ENCODE data around the gene DPPA5. TPM values are rescaled to one million over a fixed set of nuclear protein-coding genes. Genes with fewer than 3 reads are reported as not detected.

DPPA5 gene
- polyA plus RNA-seq, 1 donor from 2014 or later, result not detected

DNA sequence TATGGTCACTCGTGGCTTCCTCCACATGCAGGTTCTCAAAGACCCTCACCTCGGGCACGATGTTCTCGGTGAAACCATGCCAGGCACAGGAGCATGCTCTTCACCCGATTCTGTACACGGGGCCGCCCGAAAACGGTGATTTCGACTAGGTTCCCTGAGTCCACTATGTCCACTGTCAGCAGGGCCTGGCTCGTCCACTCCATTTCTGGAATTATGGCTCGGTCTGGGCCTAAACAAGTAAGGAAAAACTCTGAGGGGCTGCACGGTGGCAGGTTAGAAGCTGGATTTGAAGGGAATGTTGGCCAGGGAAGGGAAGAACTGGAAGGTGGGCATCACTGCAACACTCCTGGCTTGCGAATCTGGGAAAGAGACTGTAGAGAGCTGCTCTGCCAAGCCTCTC is 15.1 kb upstream of the DPPA5 start:
- H3K27me3 ChIP-seq (ENCODE audit: insufficient read depth, low read depth, low read length), result no peaks in the 10 kb centered on the region
- no peaks in the 10 kb centered on the region for H3F3A ChIP-seq (ENCODE audit: insufficient read depth, low read length, poor library complexity, severe bottlenecking)
- no peak overlapping the region for H3K9ac ChIP-seq (ENCODE audit: low read length)
- no peaks in the 10 kb centered on the region for H4K20me1 ChIP-seq (ENCODE audit: insufficient read depth)
- H3K79me2 ChIP-seq (replicated peaks; ENCODE audit: insufficient read depth, low read length), result no peaks in the 10 kb centered on the region
- no peak overlapping the region for H2AFZ ChIP-seq (ENCODE audit: low read depth, low read length)
- no peaks in the 10 kb centered on the region for H3K36me3 ChIP-seq (ENCODE audit: insufficient read depth, low read length)
- TF ChIP-seq CTCF (IDR thresholded peaks at IDR 0.05; ENCODE audit: poor library complexity, severe bottlenecking), result no peak
- TF ChIP-seq EZH2 (IDR thresholded peaks at IDR 0.05; ENCODE audit: borderline replicate concordance, insufficient read depth, low read length, poor library complexity, severe bottlenecking), result no peak
- no peak for TF ChIP-seq POLR2AphosphoS5 (IDR thresholded peaks at IDR 0.05)
- TF ChIP-seq MXI1 (conservative IDR thresholded peaks at IDR 0.05; ENCODE audit: poor library complexity, severe bottlenecking), result no peak
- no peak for TF ChIP-seq SMC3 (conservative IDR thresholded peaks at IDR 0.05; ENCODE audit: poor library complexity)
- TF ChIP-seq, protein P1, sequence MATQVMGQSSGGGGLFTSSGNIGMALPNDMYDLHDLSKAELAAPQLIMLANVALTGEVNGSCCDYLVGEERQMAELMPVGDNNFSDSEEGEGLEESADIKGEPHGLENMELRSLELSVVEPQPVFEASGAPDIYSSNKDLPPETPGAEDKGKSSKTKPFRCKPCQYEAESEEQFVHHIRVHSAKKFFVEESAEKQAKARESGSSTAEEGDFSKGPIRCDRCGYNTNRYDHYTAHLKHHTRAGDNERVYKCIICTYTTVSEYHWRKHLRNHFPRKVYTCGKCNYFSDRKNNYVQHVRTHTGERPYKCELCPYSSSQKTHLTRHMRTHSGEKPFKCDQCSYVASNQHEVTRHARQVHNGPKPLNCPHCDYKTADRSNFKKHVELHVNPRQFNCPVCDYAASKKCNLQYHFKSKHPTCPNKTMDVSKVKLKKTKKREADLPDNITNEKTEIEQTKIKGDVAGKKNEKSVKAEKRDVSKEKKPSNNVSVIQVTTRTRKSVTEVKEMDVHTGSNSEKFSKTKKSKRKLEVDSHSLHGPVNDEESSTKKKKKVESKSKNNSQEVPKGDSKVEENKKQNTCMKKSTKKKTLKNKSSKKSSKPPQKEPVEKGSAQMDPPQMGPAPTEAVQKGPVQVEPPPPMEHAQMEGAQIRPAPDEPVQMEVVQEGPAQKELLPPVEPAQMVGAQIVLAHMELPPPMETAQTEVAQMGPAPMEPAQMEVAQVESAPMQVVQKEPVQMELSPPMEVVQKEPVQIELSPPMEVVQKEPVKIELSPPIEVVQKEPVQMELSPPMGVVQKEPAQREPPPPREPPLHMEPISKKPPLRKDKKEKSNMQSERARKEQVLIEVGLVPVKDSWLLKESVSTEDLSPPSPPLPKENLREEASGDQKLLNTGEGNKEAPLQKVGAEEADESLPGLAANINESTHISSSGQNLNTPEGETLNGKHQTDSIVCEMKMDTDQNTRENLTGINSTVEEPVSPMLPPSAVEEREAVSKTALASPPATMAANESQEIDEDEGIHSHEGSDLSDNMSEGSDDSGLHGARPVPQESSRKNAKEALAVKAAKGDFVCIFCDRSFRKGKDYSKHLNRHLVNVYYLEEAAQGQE (IDR thresholded peaks at IDR 0.05; ENCODE audit: borderline replicate concordance), result no peak
- no peak for TF ChIP-seq EP300 (conservative IDR thresholded peaks at IDR 0.05; ENCODE audit: poor library complexity, severe bottlenecking)
- TF ChIP-seq RAD21 (conservative IDR thresholded peaks at IDR 0.05), result no peak
- TF ChIP-seq TAF1 (IDR thresholded peaks at IDR 0.05; ENCODE audit: low read depth), result no peak
- no peak overlapping the region for H3K4me3 ChIP-seq (ENCODE audit: low read length)
- H3K9me2 ChIP-seq (ENCODE audit: insufficient read depth, low read length), result no peaks in the 10 kb centered on the region
- no peaks in the 10 kb centered on the region for H3K9me3 ChIP-seq (ENCODE audit: low read length)
- H3K4me2 ChIP-seq (ENCODE audit: low read length), result no peak overlapping the region
- no peak overlapping the region for H3K27ac ChIP-seq (ENCODE audit: low read length)

GRCh38 chr6:73368675-73369074 is 14.6 kb upstream of the DPPA5 start:
- no peak overlapping the region for H2AFZ ChIP-seq (ENCODE audit: low read depth, low read length)
- no peaks in the 10 kb centered on the region for H4K20me1 ChIP-seq (ENCODE audit: insufficient read depth)
- H3K9ac ChIP-seq (ENCODE audit: low read length), result no peak overlapping the region
- H3K27me3 ChIP-seq (ENCODE audit: insufficient read depth, low read depth, low read length), result no peaks in the 10 kb centered on the region
- no peaks in the 10 kb centered on the region for H3K9me2 ChIP-seq (ENCODE audit: insufficient read depth, low read length)
- no peak for TF ChIP-seq MXI1 (conservative IDR thresholded peaks at IDR 0.05; ENCODE audit: poor library complexity, severe bottlenecking)
- no peak for TF ChIP-seq EP300 (conservative IDR thresholded peaks at IDR 0.05; ENCODE audit: poor library complexity, severe bottlenecking)
- TF ChIP-seq SMC3 (conservative IDR thresholded peaks at IDR 0.05; ENCODE audit: poor library complexity), result no peak
- TF ChIP-seq, protein P1 (IDR thresholded peaks at IDR 0.05; ENCODE audit: borderline replicate concordance), result no peak
- TF ChIP-seq POLR2AphosphoS5 (IDR thresholded peaks at IDR 0.05), result no peak
- no peak for TF ChIP-seq TAF1 (IDR thresholded peaks at IDR 0.05; ENCODE audit: low read depth)
- TF ChIP-seq RAD21 (conservative IDR thresholded peaks at IDR 0.05), result no peak
- TF ChIP-seq CTCF (IDR thresholded peaks at IDR 0.05; ENCODE audit: poor library complexity, severe bottlenecking), result no peak
- no peak for TF ChIP-seq EZH2 (IDR thresholded peaks at IDR 0.05; ENCODE audit: borderline replicate concordance, insufficient read depth, low read length, poor library complexity, severe bottlenecking)
- no peaks in the 10 kb centered on the region for H3F3A ChIP-seq (ENCODE audit: insufficient read depth, low read length, poor library complexity, severe bottlenecking)
- no peak overlapping the region for H3K27ac ChIP-seq (ENCODE audit: low read length)
- H3K4me3 ChIP-seq (ENCODE audit: low read length), result no peak overlapping the region
- no peaks in the 10 kb centered on the region for H3K9me3 ChIP-seq (ENCODE audit: low read length)
- H3K4me2 ChIP-seq (ENCODE audit: low read length), result no peak overlapping the region
- no peaks in the 10 kb centered on the region for H3K79me2 ChIP-seq (replicated peaks; ENCODE audit: insufficient read depth, low read length)
- no peaks in the 10 kb centered on the region for H3K36me3 ChIP-seq (ENCODE audit: insufficient read depth, low read length)
